KMS-11 (cell line): ENCODE measurements around the gene MSANTD3.
A peak's percentile ranks its signal among the peaks of the same experiment; 100 is the strongest.

Source experiments
- H2AFZ ChIP-seq: fragments of 200-600 bp; sonication (generic); 2 replicates; pipeline ENCODE4 v1.6.1; 2016; ENCODE audit warnings: antibody characterized with exemption, mixed run types, low read depth
- H3K27ac ChIP-seq: fragments of 200-600 bp; sonication (generic); 2 replicates; pipeline ENCODE4 v1.6.1; 2016; ENCODE audit warnings: mild to moderate bottlenecking, mixed run types
- H3K27me3 ChIP-seq: fragments of 200-600 bp; sonication (generic); 2 replicates; pipeline ENCODE4 v1.6.1; 2017; ENCODE audit warnings: mild to moderate bottlenecking, low read depth, mixed run types, moderate library complexity; ENCODE audit not compliant: insufficient read depth
- H3K36me3 ChIP-seq: fragments of 200-600 bp; sonication (generic); 2 replicates; pipeline ENCODE4 v1.6.1; 2017; ENCODE audit warnings: mild to moderate bottlenecking, mixed run types; ENCODE audit not compliant: insufficient read depth
- H3K4me1 ChIP-seq: fragments of 200-600 bp; sonication (generic); 2 replicates; pipeline ENCODE4 v1.6.1; 2016; ENCODE audit warnings: mild to moderate bottlenecking, low read depth, mixed run types; ENCODE audit not compliant: poor library complexity, severe bottlenecking
- H3K4me2 ChIP-seq: fragments of 200-600 bp; sonication (generic); 2 replicates; pipeline ENCODE4 v1.7.0; 2016; ENCODE audit warnings: mild to moderate bottlenecking, mixed run types
- H3K4me3 ChIP-seq: fragments of 200-600 bp; sonication (generic); IDR thresholded peaks from 2 replicates; pipeline ENCODE4 v1.6.1; 2017; ENCODE audit warnings: low read depth, low read length, mixed read lengths; ENCODE audit not compliant: insufficient read depth
- H3K79me2 ChIP-seq: fragments of 200-600 bp; sonication (generic); 2 replicates; pipeline ENCODE4 v1.6.1; 2016; ENCODE audit warnings: low read depth, mixed run types; ENCODE audit not compliant: insufficient read depth
- H3K9ac ChIP-seq: fragments of 200-600 bp; sonication (generic); 2 replicates; pipeline ENCODE4 v1.6.1; 2016; ENCODE audit warnings: mild to moderate bottlenecking, mixed run types
- H4K20me1 ChIP-seq: fragments of 200-600 bp; sonication (generic); 2 replicates; pipeline ENCODE4 v1.6.1; 2016; ENCODE audit warnings: mild to moderate bottlenecking, mixed run types; ENCODE audit not compliant: insufficient read depth
- CTCF ChIP-seq: fragments of 200-600 bp; sonication (generic); conservative IDR thresholded peaks from 2 replicates; pipeline ENCODE4 v1.6.1; 2017; ENCODE audit warnings: low read depth, mild to moderate bottlenecking, antibody characterized with exemption, low read length, moderate library complexity, mixed read lengths

MSANTD3 gene

GRCh38 chr9:100478192-100478591 lies 51.2 kb downstream of the MSANTD3 start:
- Histone ChIP-seq H3K4me1 (no peaks in the 10 kb centered on the region), H3K27ac (no peak overlapping the region), H3K36me3 (no peaks in the 10 kb centered on the region), H3K4me3 (no peak overlapping the region), H2AFZ (no peak overlapping the region), H4K20me1 (no peaks in the 10 kb centered on the region), H3K79me2 (no peaks in the 10 kb centered on the region; the same call in 1 of the 2 replicates), H3K4me2 (no peak overlapping the region), H3K9ac (no peak overlapping the region), H3K27me3 (no peaks in the 10 kb centered on the region)
- TF ChIP-seq CTCF = no peak

GRCh38 chr9:100479820-100480219 lies 52.9 kb downstream of the MSANTD3 start:
- Histone ChIP-seq H3K27ac (no peak overlapping the region), H3K4me3 (no peak overlapping the region), H2AFZ (no peak overlapping the region), H3K4me2 (no peak overlapping the region), H3K4me1 (no peaks in the 10 kb centered on the region), H3K27me3 (no peaks in the 10 kb centered on the region), H3K79me2 (no peaks in the 10 kb centered on the region; the same call in 1 of the 2 replicates), H3K9ac (no peak overlapping the region), H4K20me1 (no peaks in the 10 kb centered on the region), H3K36me3 (no peaks in the 10 kb centered on the region)
- TF ChIP-seq CTCF = no peak

GRCh38 chr9:100485196-100485595 lies 58.3 kb downstream of the MSANTD3 start:
- Histone ChIP-seq H3K27ac (no peak overlapping the region), H3K9ac (no peak overlapping the region), H3K36me3 (no peaks in the 10 kb centered on the region), H3K4me1 (peaks cover 28% of the 10 kb centered on the region), H3K4me3 (no peak overlapping the region), H3K27me3 (no peaks in the 10 kb centered on the region), H3K79me2 (no peaks in the 10 kb centered on the region), H4K20me1 (no peaks in the 10 kb centered on the region), H3K4me2 (no peak overlapping the region), H2AFZ (no peak overlapping the region)
- no peak for TF ChIP-seq CTCF

- no peak overlapping the region for H3K4me3 ChIP-seq
- no peaks in the 10 kb centered on the region for H3K27me3 ChIP-seq
- no peak for TF ChIP-seq CTCF
- H3K9ac ChIP-seq = no peak overlapping the region
- no peaks in the 10 kb centered on the region for H3K36me3 ChIP-seq
- no peak overlapping the region for H2AFZ ChIP-seq
- H3K79me2 ChIP-seq = no peaks in the 10 kb centered on the region
- 0 out of 2 replicates have a peak overlapping the region, but pooled peaks have one; percentile 27 for H3K4me2 ChIP-seq
- peaks cover 28% of the 10 kb centered on the region for H3K4me1 ChIP-seq
- H4K20me1 ChIP-seq = no peaks in the 10 kb centered on the region
- H3K27ac ChIP-seq = no peak overlapping the region
Measured at GRCh38 chr9:100486479-100487176, 59.7 kb downstream of the MSANTD3 start.
